ENCODE measurements around the gene CNN2. TPM values are rescaled to one million over a fixed set of nuclear protein-coding genes. Genes with fewer than 3 reads are reported as not detected.

Gene CNN2
- total and polyA plus RNA-seq, 2 of the 13 experiments (the other 11 are each of a cell fraction or from before 2014, with no cell fraction given): 63.6 to 70.0 TPM

DNA sequence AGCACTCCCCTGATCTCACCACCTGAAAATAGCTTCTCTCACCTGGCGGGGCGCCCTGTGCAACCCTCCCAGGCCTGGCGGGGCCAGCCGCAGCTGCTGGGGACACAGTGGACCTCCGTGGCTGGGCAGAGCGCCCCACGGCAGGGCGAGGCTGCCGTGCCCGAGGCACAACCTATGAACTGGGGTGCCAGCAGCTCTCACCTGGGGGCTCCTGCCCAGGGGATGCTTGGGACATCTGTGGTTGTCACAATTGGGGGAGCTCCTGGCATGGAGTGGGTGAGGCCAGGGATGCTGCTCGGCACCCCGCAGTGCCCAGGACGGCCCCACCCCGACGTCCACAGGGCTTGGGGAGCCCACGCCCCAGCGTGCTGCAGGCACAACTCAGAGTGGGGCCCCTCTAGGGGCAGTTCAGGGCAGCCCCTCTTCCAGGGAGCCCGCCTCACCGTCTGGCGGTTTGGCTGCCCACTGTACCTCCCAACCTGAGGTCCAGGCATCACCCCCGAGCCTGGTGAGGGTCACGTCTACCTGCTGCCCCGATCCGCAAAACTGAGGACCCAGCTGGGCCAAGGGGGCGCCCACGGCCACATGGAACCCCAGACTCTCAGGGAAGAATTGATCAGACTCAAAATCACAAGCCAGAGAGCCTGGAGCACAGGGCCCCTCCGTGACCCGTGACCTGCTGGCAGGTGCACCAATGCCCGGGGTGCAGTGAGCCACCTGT, 11.2 kb upstream of the CNN2 start:
- intact Hi-C loops (cut with micrococcal nuclease; ENCODE audit: unreplicated experiment) (no loop called here), in situ Hi-C loops (cut with HindIII; ENCODE audit: extremely low pct_ligation_motif_present, low pct_unique_long_range_greater_than_20kb) (no loop called here)
- WGBS (ENCODE audit: low lambda C conversion rate): 94% methylated on average over 9 of the region's 29 CpGs
- ChIA-PET CTCF (ENCODE audit: low intra/inter-chr PET ratio, low total read pairs) (no interaction called here), POLR2A (interaction anchor here (1.2 kb wide), 1 partner anchor 12 kb away, joined by 4 read pairs; no protein-coding TSS in a partner anchor)
- no TSS peak for BruUV-seq (replicated peaks)
- DNase-seq (ENCODE audit: low spot score) (no peak), FAIRE-seq (no peak), ATAC-seq (no peak)
- Histone ChIP-seq H3K27me3 (ENCODE audit: control insufficient read depth in 1 of 2, insufficient read depth in 2 of 2, low read length in 2 of 2) (no peaks in the 10 kb centered on the region), H3K4me2 (ENCODE audit: low read depth, low read length) (no peak overlapping the region), H3K9me3 (ENCODE audit: low read length) (no peaks in the 10 kb centered on the region), H3K36me3 (replicated peaks in 1 of 2; ENCODE audit: control insufficient read depth in 1 of 2, insufficient read depth in 2 of 2, low read length in 2 of 2) (peaks cover 15 to 18% of the 10 kb centered on the region in 2 experiments; a peak in 3 of 5 replicates), H3K4me3 (replicated peaks in 1 of 3; ENCODE audit: insufficient read depth in 1 of 3, low read depth in 2 of 3, low read length in 3 of 3) (no peak overlapping the region), H2AFZ (ENCODE audit: low read length) (no peak overlapping the region), H3K4me1 (ENCODE audit: insufficient read depth, low read length) (peaks cover 36% of the 10 kb centered on the region), H4K20me1 (ENCODE audit: insufficient read depth, low read length) (peaks cover 27% of the 10 kb centered on the region), H3K79me2 (ENCODE audit: insufficient read depth, low read length) (peaks cover 53% of the 10 kb centered on the region), H3K27ac (ENCODE audit: extremely low read length, insufficient read depth, low read length) (no peak overlapping the region), H3K9ac (ENCODE audit: insufficient read depth, low read depth, low read length) (no peak overlapping the region)
- peak; percentile 70 for TF ChIP-seq RBFOX2 (IDR thresholded peaks at IDR 0.05; ENCODE audit: low read depth, low read length)
- no peak for TF ChIP-seq BHLHE40 (IDR thresholded peaks at IDR 0.05; ENCODE audit: low read length)
- TF ChIP-seq ZBTB20 (CRISPR knock-in tag; IDR thresholded peaks at IDR 0.05; ENCODE audit: borderline replicate concordance, low read depth): no peak
- TF ChIP-seq UBTF (CRISPR knock-in tag; IDR thresholded peaks at IDR 0.05): no peak
- no peak for TF ChIP-seq ZNF275 (CRISPR knock-in tag; IDR thresholded peaks at IDR 0.05; ENCODE audit: borderline replicate concordance)
- no peak for TF ChIP-seq ZNF274 (CRISPR knock-in tag; IDR thresholded peaks at IDR 0.05)
- no peak for TF ChIP-seq AHR (CRISPR knock-in tag; IDR thresholded peaks at IDR 0.05)
- TF ChIP-seq CCDC6 (CRISPR knock-in tag; IDR thresholded peaks at IDR 0.05): no peak
- TF ChIP-seq ZNF562 (CRISPR knock-in tag; IDR thresholded peaks at IDR 0.05; ENCODE audit: borderline replicate concordance): no peak
- peak; percentile 14 for TF ChIP-seq AGO2 (optimal IDR thresholded peaks at IDR 0.05; ENCODE audit: low read depth, low read length)
- TF ChIP-seq ZNF281 (CRISPR knock-in tag; IDR thresholded peaks at IDR 0.05; ENCODE audit: borderline replicate concordance): no peak
- TF ChIP-seq ZNF879 (CRISPR knock-in tag; IDR thresholded peaks at IDR 0.05): no peak
- no peak for TF ChIP-seq HNF4A (CRISPR knock-in tag; IDR thresholded peaks at IDR 0.05)
- no peak for TF ChIP-seq ZKSCAN8 (CRISPR knock-in tag; IDR thresholded peaks at IDR 0.05; ENCODE audit: borderline replicate concordance)
- TF ChIP-seq EED (CRISPR knock-in tag; IDR thresholded peaks at IDR 0.05): no peak

Measured in HepG2 (cell line).